Fibroblast of lung (primary cell): ENCODE measurements around the gene WDR35. TPM values are rescaled to one million over a fixed set of nuclear protein-coding genes. Genes with fewer than 3 reads are reported as not detected.
A peak's percentile ranks its signal among the peaks of the same experiment; 100 is the strongest.
"Not testable (repeated sequence)": the region's sequence is repeated elsewhere in the genome, so short reads cannot be mapped to it uniquely, and the experiment has no call there.

Source experiments
- DNase-seq, 2 donors: peaks; one replicate each; pipeline versions ENCODE4 v3.0.0 to v3.0.0-alpha.2; 2010; ENCODE audit warnings: low read depth in 2 of 2
- H2AFZ ChIP-seq: 2 replicates; pipeline ENCODE4 v1.5.1; 2012; ENCODE audit warnings: low read length, control low read depth, inconsistent platforms
- H3K27ac ChIP-seq: 2 replicates; pipeline ENCODE4 v1.5.1; 2011; ENCODE audit warnings: low read length, control low read depth; ENCODE audit not compliant: insufficient read depth
- H3K27me3 ChIP-seq: 2 replicates; pipeline ENCODE4 v1.5.1; 2011; ENCODE audit warnings: mild to moderate bottlenecking, low read length; ENCODE audit not compliant: control insufficient read depth, insufficient read depth
- H3K36me3 ChIP-seq: 2 replicates; pipeline ENCODE4 v1.5.1; 2011; ENCODE audit warnings: low read length; ENCODE audit not compliant: control insufficient read depth, insufficient read depth
- H3K4me1 ChIP-seq: 2 replicates; pipeline ENCODE4 v1.5.1; 2011; ENCODE audit warnings: low read length; ENCODE audit not compliant: control insufficient read depth, insufficient read depth; ENCODE audit errors: extremely low read depth
- H3K4me2 ChIP-seq: 2 replicates; pipeline ENCODE4 v1.5.1; 2011; ENCODE audit warnings: low read length, control low read depth; ENCODE audit not compliant: insufficient read depth; ENCODE audit errors: extremely low read depth
- H3K4me3 ChIP-seq, 4 experiments: fragments of 200-600 bp in 1 of 4; sonication (generic) in 1 of 4; replicated peaks in 1 of 4; 2 replicates each; pipeline ENCODE4 v1.5.1; 2011 to 2016; ENCODE audit warnings: low read length in 4 of 4, low read depth in 3 of 4, mild to moderate bottlenecking in 3 of 4, control low read depth in 2 of 4, inconsistent platforms in 1 of 4, mixed read lengths in 1 of 4; ENCODE audit not compliant: insufficient read depth in 1 of 4; ENCODE audit errors: control extremely low read depth in 1 of 4
- H3K79me2 ChIP-seq: 2 replicates; pipeline ENCODE4 v1.5.1; 2012; ENCODE audit warnings: mild to moderate bottlenecking, low read length, inconsistent platforms; ENCODE audit not compliant: control insufficient read depth, insufficient read depth
- H3K9ac ChIP-seq: 2 replicates; pipeline ENCODE4 v1.5.1; 2011; ENCODE audit warnings: mild to moderate bottlenecking, low read length, control low read depth; ENCODE audit not compliant: insufficient read depth
- H3K9me3 ChIP-seq: 2 replicates; pipeline ENCODE4 v1.5.1; 2012; ENCODE audit warnings: low read depth, low read length; ENCODE audit not compliant: control insufficient read depth, insufficient read depth
- H4K20me1 ChIP-seq: 2 replicates; pipeline ENCODE4 v1.5.1; 2011; ENCODE audit warnings: low read length; ENCODE audit not compliant: control insufficient read depth, insufficient read depth; ENCODE audit errors: extremely low read depth
- EZH2 ChIP-seq: IDR thresholded peaks from 2 replicates; pipeline ENCODE4 v1.5.1; 2012; ENCODE audit warnings: low read length, control low read depth, mild to moderate bottlenecking; ENCODE audit errors: missing control alignments
- polyA plus RNA-seq, 2 donors: library from polyadenylated mRNA; depleted of rRNA in 1 of 2; stranded (reverse) in 1 of 2; unstranded in 1 of 2; fragments of >200 nt; gene quantifications; 2 replicates each; pipeline ENCODE4 v1.2.1, GENCODE V29; 2011 to 2012; ENCODE audit warnings: missing spikeins in 1 of 2
- total RNA-seq: library from RNA; depleted of rRNA; stranded (reverse); fragments of >200 nt; gene quantifications from 2 replicates; pipeline ENCODE4 v1.2.1, GENCODE V29; 2014
- TF ChIP-seq, protein P1 (sequence below), 2 donors: IDR thresholded peaks in 1 of 2; conservative IDR thresholded peaks in 1 of 2; 1 replicate in 1 of 2; 2 replicates in 1 of 2; pipeline ENCODE4 v1.5.1; 2011 to 2012; ENCODE audit warnings: low read length in 2 of 2, control low read depth in 1 of 2, inconsistent platforms in 1 of 2, low read depth in 1 of 2, mild to moderate bottlenecking in 1 of 2

Gene WDR35
- total and polyA plus RNA-seq, 2 donors (not counting 1 experiment from before 2014, with no cell fraction given): 8.3 to 11.6 TPM

DNA sequence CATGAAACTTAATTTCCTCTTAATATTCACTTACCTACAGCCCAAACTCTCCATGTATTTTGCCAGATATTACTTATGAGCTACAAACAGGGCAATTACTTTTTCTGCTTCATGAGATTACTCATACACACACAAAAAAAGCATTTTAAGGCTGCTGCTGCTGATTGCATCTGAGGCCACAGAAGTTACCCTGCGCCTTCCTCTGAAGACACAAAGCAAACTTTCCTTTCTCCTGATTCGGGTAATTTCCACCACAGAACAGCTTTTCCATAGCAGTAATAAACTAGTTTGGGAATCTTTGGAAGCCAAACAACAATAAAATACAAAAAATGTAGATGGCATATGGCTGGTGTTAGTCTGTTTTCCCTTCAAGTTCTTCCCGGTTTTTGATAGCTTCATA, 94.4 kb downstream of the WDR35 start:
- peaks cover 25% of the 10 kb centered on the region for H3K79me2 ChIP-seq
- H3K4me1 ChIP-seq: peaks cover 6% of the 10 kb centered on the region
- no peak for DNase-seq
- H3K9me3 ChIP-seq: no peaks in the 10 kb centered on the region
- no peaks in the 10 kb centered on the region for H3K36me3 ChIP-seq
- peak overlapping the region in 1 of 4 experiments; percentile 12 for H3K4me3 ChIP-seq
- H3K9ac ChIP-seq: no peak overlapping the region
- no peak overlapping the region for H2AFZ ChIP-seq
- no peaks in the 10 kb centered on the region for H3K27me3 ChIP-seq
- no peak overlapping the region for H3K27ac ChIP-seq
- H3K4me2 ChIP-seq: no peak overlapping the region
- no peaks in the 10 kb centered on the region for H4K20me1 ChIP-seq
- TF ChIP-seq EZH2: no peak
- TF ChIP-seq, protein P1, sequence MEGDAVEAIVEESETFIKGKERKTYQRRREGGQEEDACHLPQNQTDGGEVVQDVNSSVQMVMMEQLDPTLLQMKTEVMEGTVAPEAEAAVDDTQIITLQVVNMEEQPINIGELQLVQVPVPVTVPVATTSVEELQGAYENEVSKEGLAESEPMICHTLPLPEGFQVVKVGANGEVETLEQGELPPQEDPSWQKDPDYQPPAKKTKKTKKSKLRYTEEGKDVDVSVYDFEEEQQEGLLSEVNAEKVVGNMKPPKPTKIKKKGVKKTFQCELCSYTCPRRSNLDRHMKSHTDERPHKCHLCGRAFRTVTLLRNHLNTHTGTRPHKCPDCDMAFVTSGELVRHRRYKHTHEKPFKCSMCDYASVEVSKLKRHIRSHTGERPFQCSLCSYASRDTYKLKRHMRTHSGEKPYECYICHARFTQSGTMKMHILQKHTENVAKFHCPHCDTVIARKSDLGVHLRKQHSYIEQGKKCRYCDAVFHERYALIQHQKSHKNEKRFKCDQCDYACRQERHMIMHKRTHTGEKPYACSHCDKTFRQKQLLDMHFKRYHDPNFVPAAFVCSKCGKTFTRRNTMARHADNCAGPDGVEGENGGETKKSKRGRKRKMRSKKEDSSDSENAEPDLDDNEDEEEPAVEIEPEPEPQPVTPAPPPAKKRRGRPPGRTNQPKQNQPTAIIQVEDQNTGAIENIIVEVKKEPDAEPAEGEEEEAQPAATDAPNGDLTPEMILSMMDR (conservative IDR thresholded peaks at IDR 0.05 in 1 of 2, IDR thresholded peaks at IDR 0.05 in 1 of 2; ENCODE audit: low read depth in 1 of 2, low read length in 2 of 2): no peak

DNA sequence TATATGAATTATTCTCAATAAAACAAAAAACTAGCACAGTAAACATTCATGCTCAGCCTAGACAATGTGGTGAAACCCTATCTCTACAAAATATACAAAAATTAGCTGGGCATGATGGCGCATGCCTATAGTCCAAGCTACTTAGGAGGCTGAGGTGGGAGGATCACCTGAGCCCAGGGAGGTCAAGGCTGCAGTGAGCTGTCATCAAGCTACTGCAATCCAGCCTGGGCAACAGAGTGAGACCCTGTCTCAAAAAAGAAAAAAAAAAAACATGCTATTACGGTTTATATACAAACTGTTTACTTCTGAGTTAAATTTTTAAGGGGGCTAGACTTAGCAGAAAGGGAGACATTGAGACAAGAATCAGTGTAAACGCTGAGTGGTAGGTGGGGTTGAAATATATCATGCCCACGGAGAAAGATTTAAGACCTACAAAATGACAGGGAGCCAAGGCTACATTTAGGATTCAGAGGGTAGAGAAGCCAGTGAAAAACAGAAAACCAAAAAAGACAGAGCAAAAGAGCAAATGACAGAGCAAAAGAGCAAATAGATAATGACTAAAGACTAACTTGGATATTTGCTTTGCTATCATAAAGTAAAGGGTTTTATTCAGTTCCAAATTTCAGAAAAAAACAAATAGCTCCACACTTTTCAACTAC, 95.6 kb downstream of the WDR35 start:
- H3K4me1 ChIP-seq: peaks cover 2% of the 10 kb centered on the region
- TF ChIP-seq EZH2: no peak
- TF ChIP-seq, protein P1 (conservative IDR thresholded peaks at IDR 0.05 in 1 of 2, IDR thresholded peaks at IDR 0.05 in 1 of 2; ENCODE audit: low read depth in 1 of 2, low read length in 2 of 2): no peak

DNA sequence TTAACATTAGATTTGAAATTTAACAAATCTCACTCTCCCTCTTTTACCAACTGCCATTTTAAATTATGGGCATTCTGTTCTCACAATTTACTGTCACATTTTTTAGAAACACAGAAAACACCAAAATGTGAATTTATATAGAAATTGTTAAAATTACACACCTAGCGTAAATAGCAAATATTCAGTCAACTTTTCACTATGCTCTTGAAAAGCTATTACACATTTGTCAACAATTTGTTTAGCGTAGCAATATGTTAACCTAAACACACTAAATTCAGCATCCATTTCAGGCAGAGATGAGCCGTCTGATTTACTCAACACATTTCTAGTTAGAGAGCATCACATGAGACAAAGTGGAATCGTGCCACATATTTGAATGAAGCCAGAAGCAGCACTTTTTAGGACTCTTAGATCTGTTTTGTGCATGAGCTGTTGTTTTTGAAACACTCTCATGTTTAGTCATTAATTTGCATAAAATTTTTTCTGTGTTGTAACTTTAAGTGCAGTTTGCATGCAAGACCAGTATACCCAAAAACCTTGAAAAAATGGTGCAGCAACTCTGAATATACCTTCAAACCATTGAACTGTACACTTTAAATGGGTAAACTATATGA, 96.3 kb downstream of the WDR35 start:
- Histone ChIP-seq H3K9me3 (no peaks in the 10 kb centered on the region), H4K20me1 (no peaks in the 10 kb centered on the region)

More for the DNA sequence above, 95.6 kb downstream of the WDR35 start:
- H4K20me1 ChIP-seq: no peaks in the 10 kb centered on the region
- no peaks in the 10 kb centered on the region for H3K9me3 ChIP-seq
- H3K27me3 ChIP-seq: no peaks in the 10 kb centered on the region
- no peak overlapping the region for H3K9ac ChIP-seq
- H3K36me3 ChIP-seq: no peaks in the 10 kb centered on the region
- no peak for DNase-seq
- H3K4me3 ChIP-seq: no peak overlapping the region
- H3K4me2 ChIP-seq: no peak overlapping the region
- H2AFZ ChIP-seq: no peak overlapping the region
- peaks cover 16% of the 10 kb centered on the region for H3K79me2 ChIP-seq
- H3K27ac ChIP-seq: no peak overlapping the region

DNA sequence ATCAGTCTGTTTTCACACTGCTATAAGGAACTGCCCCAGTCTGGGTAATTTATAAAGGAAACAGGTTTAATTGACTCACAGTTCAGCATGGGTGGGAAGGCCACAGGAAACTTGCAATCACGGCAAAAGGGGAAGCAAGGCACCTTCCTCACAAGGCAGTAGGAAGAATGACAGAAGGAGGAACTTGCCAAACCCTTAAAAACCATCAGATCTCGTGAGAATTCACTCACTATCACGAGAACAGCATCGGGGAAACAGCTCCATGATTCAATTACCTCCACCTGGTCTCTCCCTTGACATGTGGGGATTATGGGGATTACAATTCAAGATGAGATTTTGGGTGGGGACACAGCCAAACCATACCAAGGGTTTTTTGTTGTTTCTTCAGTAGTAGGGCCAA, 97.9 kb downstream of the WDR35 start:
- not testable (repeated sequence) for H3K27me3 ChIP-seq, H3K4me3 ChIP-seq, H3K36me3 ChIP-seq, H3K9me3 ChIP-seq, H3K4me1 ChIP-seq, H3K9ac ChIP-seq, H2AFZ ChIP-seq, DNase-seq, H3K27ac ChIP-seq, H4K20me1 ChIP-seq, H3K79me2 ChIP-seq, H3K4me2 ChIP-seq

More for the DNA sequence above, 96.3 kb downstream of the WDR35 start:
- TF ChIP-seq EZH2: no peak
- H3K4me1 ChIP-seq: peaks cover 2% of the 10 kb centered on the region
- peaks cover 12% of the 10 kb centered on the region for H3K79me2 ChIP-seq
- H2AFZ ChIP-seq: no peak overlapping the region
- no peak overlapping the region for H3K9ac ChIP-seq
- H3K4me3 ChIP-seq: no peak overlapping the region
- no peak for DNase-seq
- no peaks in the 10 kb centered on the region for H3K27me3 ChIP-seq
- H3K36me3 ChIP-seq: no peaks in the 10 kb centered on the region
- H3K4me2 ChIP-seq: no peak overlapping the region
- H3K27ac ChIP-seq: no peak overlapping the region
